ENCODE results near the gene ERVFRD-1.
A peak's percentile ranks its signal among the peaks of the same experiment; 100 is the strongest.

Gene ERVFRD-1

GRCh38 chr6:11120271-11121005, 8.9 kb upstream of the ERVFRD-1 start (continued):
- TF ChIP-seq HOXC10 (CRISPR knock-in tag; IDR thresholded peaks at IDR 0.05) (no peak), ZNF184 (tag by site-specific recombination; IDR thresholded peaks at IDR 0.05) (no peak), ZNF529 (tag by site-specific recombination; IDR thresholded peaks at IDR 0.05; ENCODE audit: insufficient replicate concordance) (peak; percentile 36), GLIS2 (tag by site-specific recombination; IDR thresholded peaks at IDR 0.05) (no peak), ZNF792 (tag by site-specific recombination; IDR thresholded peaks at IDR 0.05) (no peak), ZSCAN16 (tag by site-specific recombination; IDR thresholded peaks at IDR 0.05) (no peak), ZNF561 (tag by site-specific recombination; IDR thresholded peaks at IDR 0.05; ENCODE audit: borderline replicate concordance) (no peak), ZNF785 (tag by site-specific recombination; IDR thresholded peaks at IDR 0.05) (no peak), ZNF707 (tag by site-specific recombination; IDR thresholded peaks at IDR 0.05) (no peak), KLF16 (tag by site-specific recombination; IDR thresholded peaks at IDR 0.05) (no peak), ZNF610 (tag by site-specific recombination; IDR thresholded peaks at IDR 0.05; ENCODE audit: borderline replicate concordance) (no peak), ZNF26 (tag by site-specific recombination; IDR thresholded peaks at IDR 0.05) (no peak), ZNF664 (tag by site-specific recombination; IDR thresholded peaks at IDR 0.05) (peak; percentile 55; the same call in 1 of the 2 replicates), ZNF558 (tag by site-specific recombination; IDR thresholded peaks at IDR 0.05) (peak; percentile 32; the same call in 1 of the 2 replicates), ZNF548 (tag by site-specific recombination; IDR thresholded peaks at IDR 0.05) (no peak), ZNF155 (tag by site-specific recombination; IDR thresholded peaks at IDR 0.05) (no peak), INSM2 (tag by site-specific recombination; IDR thresholded peaks at IDR 0.05) (peak; percentile 35; the same call in 1 of the 2 replicates), ZNF629 (tag by site-specific recombination; IDR thresholded peaks at IDR 0.05) (peak; percentile 77), ZNF239 (tag by site-specific recombination; IDR thresholded peaks at IDR 0.05) (no peak), SCRT2 (tag by site-specific recombination; IDR thresholded peaks at IDR 0.05) (no peak), KLF10 (tag by site-specific recombination; IDR thresholded peaks at IDR 0.05) (no peak; the same call in none of the 2 replicates), OSR2 (tag by site-specific recombination; IDR thresholded peaks at IDR 0.05) (peak; percentile 55; the same call in 1 of the 2 replicates), AEBP2 (tag by site-specific recombination; IDR thresholded peaks at IDR 0.05; ENCODE audit: borderline replicate concordance) (no peak), TSHZ1 (tag by site-specific recombination; IDR thresholded peaks at IDR 0.05; ENCODE audit: borderline replicate concordance) (peak; percentile 71; the same call in 1 of the 2 replicates), ZNF777 (tag by site-specific recombination; IDR thresholded peaks at IDR 0.05; ENCODE audit: borderline replicate concordance) (no peak), ZNF211 (tag by site-specific recombination; IDR thresholded peaks at IDR 0.05; ENCODE audit: low read depth) (no peak), ZFP41 (tag by site-specific recombination; IDR thresholded peaks at IDR 0.05; ENCODE audit: borderline replicate concordance) (no peak), ZFP37 (tag by site-specific recombination; IDR thresholded peaks at IDR 0.05) (no peak), ZNF670 (tag by site-specific recombination; IDR thresholded peaks at IDR 0.05; ENCODE audit: low read depth) (no peak), ZNF148 (tag by site-specific recombination; IDR thresholded peaks at IDR 0.05; ENCODE audit: borderline replicate concordance) (no peak), ZBTB20 (tag by site-specific recombination; IDR thresholded peaks at IDR 0.05) (no peak)
